SK-N-SH (cell line): ENCODE data around the gene PTPA. TPM values are rescaled to one million over a fixed set of nuclear protein-coding genes. Genes with fewer than 3 reads are reported as not detected.

ENCODE experiments used
- CTCF ChIA-PET: fragments of 300-600, 350-600 bp; formaldehyde crosslinking; extraction: SDS; loops from one replicate; lab custom pipeline; 2021; lab: Yijun Ruan, JAX
- POLR2A ChIA-PET: fragments of 350-600 bp; sonication (Branson Sonifier 250); formaldehyde crosslinking; extraction: SDS; loops from one replicate; lab custom pipeline; 2020; ENCODE audit warnings: antibody characterized with exemption, inconsistent platforms; lab: Yijun Ruan, JAX
- DNase-seq: peaks from one replicate; pipeline ENCODE4 v3.0.0; 2012
- H2AFZ ChIP-seq: fragments of 200-600 bp; sonication (generic); 2 replicates; pipeline ENCODE4 v1.8.1; 2016; ENCODE audit warnings: antibody characterized with exemption, mild to moderate bottlenecking, low read depth
- H3F3A ChIP-seq: fragments of 200-600 bp; sonication (generic); replicated peaks from 2 replicates; pipeline ENCODE3; 2016; ENCODE audit warnings: antibody characterized with exemption, mild to moderate bottlenecking; ENCODE audit not compliant: insufficient read depth
- H3K27ac ChIP-seq, 2 experiments: fragments of 200-500 bp in 1 of 2; fragments of 200-600 bp in 1 of 2; sonication (Bioruptor generic) in 1 of 2; sonication (generic), shearing (Covaris generic) in 1 of 2; 2 replicates each; pipeline versions ENCODE4 v1.5.1 to v1.6.1; 2014 to 2016; ENCODE audit warnings: low read depth in 2 of 2, inconsistent platforms in 1 of 2, low read length in 1 of 2, mild to moderate bottlenecking in 1 of 2, mixed read lengths in 1 of 2
- H3K27me3 ChIP-seq: fragments of 200-600 bp; sonication (generic), shearing (Covaris generic); 2 replicates; pipeline ENCODE4 v1.6.1; 2016; ENCODE audit warnings: mixed run types; ENCODE audit not compliant: insufficient read depth
- H3K36me3 ChIP-seq, 2 experiments: fragments of 200-500 bp in 1 of 2; fragments of 200-600 bp in 1 of 2; sonication (Bioruptor generic) in 1 of 2; sonication (generic) in 1 of 2; replicated peaks in 1 of 2; 2 replicates each; pipeline versions ENCODE3 to v1.5.1; 2014 to 2016; ENCODE audit warnings: low read length in 1 of 2, mild to moderate bottlenecking in 1 of 2; ENCODE audit not compliant: insufficient read depth in 2 of 2, control insufficient read depth in 1 of 2
- H3K4me1 ChIP-seq, 2 experiments: fragments of 200-500 bp in 1 of 2; fragments of 200-600 bp in 1 of 2; sonication (Bioruptor generic) in 1 of 2; sonication (generic), shearing (Covaris generic) in 1 of 2; 2 replicates each; pipeline versions ENCODE4 v1.5.1 to v1.6.1; 2014 to 2016; ENCODE audit warnings: low read depth in 1 of 2, low read length in 1 of 2, mixed run types in 1 of 2; ENCODE audit not compliant: insufficient read depth in 2 of 2, control insufficient read depth in 1 of 2
- H3K4me2 ChIP-seq: fragments of 200-600 bp; sonication (generic), shearing (Covaris generic); 2 replicates; pipeline ENCODE4 v1.6.1; 2017; ENCODE audit warnings: mixed run types
- H3K4me3 ChIP-seq, 2 experiments: fragments of 200-500 bp in 1 of 2; fragments of 200-600 bp in 1 of 2; sonication (Bioruptor generic) in 1 of 2; sonication (generic), shearing (Covaris generic) in 1 of 2; 2 replicates each; pipeline versions ENCODE4 v1.5.1 to v1.8.1; 2014 to 2016; ENCODE audit warnings: low read depth in 2 of 2, inconsistent platforms in 1 of 2, low read length in 1 of 2, mild to moderate bottlenecking in 1 of 2, mixed read lengths in 1 of 2, moderate library complexity in 1 of 2
- H3K79me2 ChIP-seq: fragments of 200-600 bp; sonication (generic); 2 replicates; pipeline ENCODE4 v1.8.1; 2017; ENCODE audit warnings: mild to moderate bottlenecking; ENCODE audit not compliant: insufficient read depth
- H3K9ac ChIP-seq: fragments of 200-600 bp; sonication (generic); 2 replicates; pipeline ENCODE4 v1.6.1; 2017; ENCODE audit warnings: mixed run types
- H3K9me2 ChIP-seq: fragments of 200-600 bp; sonication (generic); 2 replicates; pipeline ENCODE4 v1.6.1; 2017; ENCODE audit warnings: mixed run types
- H3K9me3 ChIP-seq: fragments of 200-600 bp; sonication (generic); 2 replicates; pipeline ENCODE4 v1.6.1; 2017; ENCODE audit warnings: mixed run types, mild to moderate bottlenecking, moderate library complexity
- H4K20me1 ChIP-seq: fragments of 200-600 bp; sonication (generic); 2 replicates; pipeline ENCODE4 v1.6.1; 2017; ENCODE audit warnings: mild to moderate bottlenecking, mixed run types; ENCODE audit not compliant: insufficient read depth
- CTCF ChIP-seq: fragments of 200-600 bp; sonication (generic); IDR thresholded peaks from 2 replicates; pipeline ENCODE4 v1.6.1; 2017; ENCODE audit warnings: antibody characterized with exemption, mild to moderate bottlenecking, moderate library complexity
- ELF1 ChIP-seq: IDR thresholded peaks from 2 replicates; pipeline ENCODE4 v1.4.0; 2012
- EP300 ChIP-seq, 2 experiments: IDR thresholded peaks; 2 replicates each; pipeline versions ENCODE4 v1.4.0 to v1.6.1; 2012; ENCODE audit warnings: borderline replicate concordance in 1 of 2, low read depth in 1 of 2, low read length in 1 of 2
- FOSL2 ChIP-seq: IDR thresholded peaks from 2 replicates; pipeline ENCODE4 v1.4.0; 2012; ENCODE audit warnings: low read depth, mild to moderate bottlenecking, moderate library complexity, borderline replicate concordance
- GABPA ChIP-seq: IDR thresholded peaks from 2 replicates; pipeline ENCODE4 v1.4.0; 2012; ENCODE audit warnings: low read depth, mild to moderate bottlenecking
- JUND ChIP-seq: IDR thresholded peaks from 2 replicates; pipeline ENCODE4 v1.4.0; 2012
- MAX ChIP-seq: IDR thresholded peaks from 2 replicates; pipeline ENCODE4 v1.4.0; 2012; ENCODE audit warnings: low read depth
- MXI1 ChIP-seq: IDR thresholded peaks from 2 replicates; pipeline ENCODE4 v1.6.1; 2012; ENCODE audit warnings: mild to moderate bottlenecking, low read depth, low read length, improper control_type of control experiment
- NFIC ChIP-seq: IDR thresholded peaks from 2 replicates; pipeline ENCODE4 v1.4.0; 2012; ENCODE audit warnings: borderline replicate concordance
- REST ChIP-seq: IDR thresholded peaks from 2 replicates; pipeline ENCODE4 v1.6.1; 2012; ENCODE audit warnings: mild to moderate bottlenecking, low read depth, low read length, moderate library complexity
- RXRA ChIP-seq: IDR thresholded peaks from 2 replicates; pipeline ENCODE4 v1.4.0; 2012; ENCODE audit warnings: low read depth, mild to moderate bottlenecking, borderline replicate concordance
- TCF12 ChIP-seq: IDR thresholded peaks from 2 replicates; pipeline ENCODE4 v1.4.0; 2012
- TEAD4 ChIP-seq: IDR thresholded peaks from 2 replicates; pipeline ENCODE4 v1.4.0; 2012; ENCODE audit warnings: mild to moderate bottlenecking, borderline replicate concordance; ENCODE audit not compliant: insufficient read depth
- WGBS: methylation state at CpG from one replicate; pipeline ENCODE4 v1.1.6; 2017; ENCODE audit warnings: low lambda C conversion rate; 5-methylcytosine and 5-hydroxymethylcytosine counted together
- polyA plus RNA-seq, 3 experiments: library from polyadenylated mRNA; depleted of rRNA; stranded (reverse); fragments of >200 nt; gene quantifications; 2 replicates each; pipeline ENCODE4 v1.2.3, GENCODE V29; 2012

The PTPA gene
- polyA plus RNA-seq, 1 of the 3 experiments (the other 2 are of a cell fraction) = 130 TPM

GRCh38 chr9:129145841-129146292 is 34.7 kb downstream of the PTPA start:
- Histone ChIP-seq H3K9me3 (no peaks in the 10 kb centered on the region), H2AFZ (no peak overlapping the region), H3K9me2 (no peaks in the 10 kb centered on the region), H3K27ac (peak overlapping the region; percentile 14 to 84), H3F3A (peaks cover 16% of the 10 kb centered on the region), H3K4me3 (no peak overlapping the region), H4K20me1 (no peaks in the 10 kb centered on the region), H3K4me1 (peaks cover 39 to 50% of the 10 kb centered on the region in 2 experiments; a peak in 3 of 4 replicates), H3K9ac (peak overlapping the region; percentile 58), H3K27me3 (no peaks in the 10 kb centered on the region), H3K36me3 (peaks cover 32 to 38% of the 10 kb centered on the region in 2 experiments), H3K79me2 (peaks cover 62% of the 10 kb centered on the region), H3K4me2 (peak overlapping the region; percentile 51; the same call in 1 of the 2 replicates)
- ChIA-PET POLR2A (no interaction called here), CTCF (interaction anchor here (0.6 to 10.9 kb wide), 4 partner anchors 27 to 479 kb away, joined by 3 to 235 read pairs (median 98); no protein-coding TSS in a partner anchor)
- no peak for DNase-seq
- TF ChIP-seq MXI1 = no peak
- TF ChIP-seq ELF1 = no peak
- TF ChIP-seq TEAD4 = peak; percentile 90
- TF ChIP-seq CTCF = 0 out of 2 replicates have a peak, but pooled peaks have one; percentile 6
- TF ChIP-seq RXRA = peak; percentile 96
- TF ChIP-seq NFIC = peak; percentile 78
- TF ChIP-seq FOSL2 = peak; percentile 44; the same call in 1 of the 2 replicates
- TF ChIP-seq GABPA = no peak
- 0 out of 2 replicates have a peak, but pooled peaks have one; percentile 18 for TF ChIP-seq MAX
- TF ChIP-seq EP300 (IDR thresholded peaks at IDR 0.05; ENCODE audit: borderline replicate concordance in 1 of 2, low read depth in 1 of 2, low read length in 1 of 2) = peak in 1 of 2 experiments; percentile 75; a peak in 1 of 4 replicates
- peak; percentile 59 for TF ChIP-seq TCF12
- TF ChIP-seq JUND = peak; percentile 72
- TF ChIP-seq REST = no peak
- WGBS = 62% methylated on average over 3 of the region's 7 CpGs
